Measurements from ENCODE around the gene GFPT1. TPM values are rescaled to one million over a fixed set of nuclear protein-coding genes. Genes with fewer than 3 reads are reported as not detected.

Gene GFPT1
- total RNA-seq, 1 donor from 2014 or later, result 126 TPM

DNA sequence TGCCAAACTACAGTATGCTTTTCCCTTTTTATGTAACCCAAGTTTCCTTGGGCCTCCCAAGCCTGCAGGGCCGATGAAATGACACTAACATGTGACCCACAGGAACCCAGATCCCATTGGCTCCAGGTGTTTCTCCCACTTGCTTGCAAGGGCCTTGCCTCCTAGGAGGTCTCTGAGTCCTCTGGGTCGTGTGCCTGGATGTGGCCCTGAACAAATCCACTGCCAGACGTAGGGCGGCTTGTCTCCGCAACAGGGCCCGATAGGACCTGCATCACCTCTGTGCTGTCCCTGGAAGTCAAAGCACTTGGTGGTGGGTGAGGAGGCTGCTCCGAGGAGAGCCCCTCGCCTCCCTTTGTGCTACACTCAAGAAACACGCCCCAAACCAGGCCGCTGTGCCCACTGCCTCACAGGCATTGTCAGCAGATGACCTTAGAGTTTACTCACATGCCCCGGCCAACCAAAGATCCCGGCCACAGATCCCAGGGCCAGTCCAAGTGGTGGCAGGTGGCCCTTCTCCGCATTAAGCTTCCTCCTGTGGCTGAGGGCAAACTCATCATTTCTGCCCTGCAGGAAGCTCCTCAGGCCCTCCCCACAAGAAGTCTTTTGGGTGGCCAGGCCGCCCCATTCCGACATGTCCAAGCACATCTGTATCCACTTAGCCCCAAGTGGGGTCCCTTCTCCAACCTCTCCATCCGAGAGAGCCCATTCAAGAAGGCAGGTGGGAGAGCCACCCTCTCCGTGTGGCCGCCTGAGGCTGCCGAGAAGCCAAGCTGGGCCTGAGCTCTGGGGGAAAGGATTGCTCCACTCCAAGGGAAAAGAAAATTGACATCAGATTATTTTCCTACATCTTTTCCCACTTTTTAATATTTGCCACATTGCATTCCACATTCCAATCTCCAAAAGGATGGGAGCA lies 76.7 kb downstream of the GFPT1 start:
- peaks cover 3% of the 10 kb centered on the region for H3K4me1 Mint-ChIP-seq (ENCODE audit: low read depth, unreplicated experiment)
- no peaks in the 10 kb centered on the region for H3K79me2 ChIP-seq (ENCODE audit: insufficient read depth, low read length)
- H3K9ac ChIP-seq (ENCODE audit: low read length), result peak overlapping the region; percentile 24
- no peaks in the 10 kb centered on the region for H4K20me1 ChIP-seq (ENCODE audit: insufficient read depth, low read length)
- no peaks in the 10 kb centered on the region for H3K36me3 ChIP-seq (ENCODE audit: insufficient read depth, low read length)
- no peak overlapping the region for H3K4me3 Mint-ChIP-seq (ENCODE audit: unreplicated experiment)
- no peak overlapping the region for H2AFZ ChIP-seq (ENCODE audit: low read depth, low read length)
- H3K9me3 Mint-ChIP-seq (ENCODE audit: unreplicated experiment), result peaks cover 4% of the 10 kb centered on the region
- FAIRE-seq (no peak), DNase-seq (ENCODE audit: low read depth) (no peak)
- no peaks in the 10 kb centered on the region for H3K27me3 ChIP-seq (ENCODE audit: insufficient read depth, low read length)
- no peak overlapping the region for H3K4me3 ChIP-seq (ENCODE audit: insufficient read depth, low read depth, low read length)
- peaks cover 2% of the 10 kb centered on the region for H3K27me3 Mint-ChIP-seq (ENCODE audit: low read depth, unreplicated experiment)
- peak overlapping the region; percentile 14 for H3K4me2 ChIP-seq (ENCODE audit: low read length)
- no peak overlapping the region for H3K27ac Mint-ChIP-seq (ENCODE audit: unreplicated experiment)
- no peak for TF ChIP-seq CTCF (IDR thresholded peaks at IDR 0.05; ENCODE audit: insufficient read depth, low read depth, low read length)
- TF ChIP-seq EZH2 (IDR thresholded peaks at IDR 0.05; ENCODE audit: insufficient read depth, low read length), result no peak
- no peaks in the 10 kb centered on the region for H3K9me3 ChIP-seq (ENCODE audit: insufficient read depth, low read depth, low read length)
- peaks cover 13% of the 10 kb centered on the region for H3K36me3 Mint-ChIP-seq (ENCODE audit: low read depth, unreplicated experiment)
- H3K27ac ChIP-seq (ENCODE audit: low read depth, low read length), result no peak overlapping the region
- H3K4me1 ChIP-seq (ENCODE audit: insufficient read depth, low read length), result peaks cover 23% of the 10 kb centered on the region

DNA sequence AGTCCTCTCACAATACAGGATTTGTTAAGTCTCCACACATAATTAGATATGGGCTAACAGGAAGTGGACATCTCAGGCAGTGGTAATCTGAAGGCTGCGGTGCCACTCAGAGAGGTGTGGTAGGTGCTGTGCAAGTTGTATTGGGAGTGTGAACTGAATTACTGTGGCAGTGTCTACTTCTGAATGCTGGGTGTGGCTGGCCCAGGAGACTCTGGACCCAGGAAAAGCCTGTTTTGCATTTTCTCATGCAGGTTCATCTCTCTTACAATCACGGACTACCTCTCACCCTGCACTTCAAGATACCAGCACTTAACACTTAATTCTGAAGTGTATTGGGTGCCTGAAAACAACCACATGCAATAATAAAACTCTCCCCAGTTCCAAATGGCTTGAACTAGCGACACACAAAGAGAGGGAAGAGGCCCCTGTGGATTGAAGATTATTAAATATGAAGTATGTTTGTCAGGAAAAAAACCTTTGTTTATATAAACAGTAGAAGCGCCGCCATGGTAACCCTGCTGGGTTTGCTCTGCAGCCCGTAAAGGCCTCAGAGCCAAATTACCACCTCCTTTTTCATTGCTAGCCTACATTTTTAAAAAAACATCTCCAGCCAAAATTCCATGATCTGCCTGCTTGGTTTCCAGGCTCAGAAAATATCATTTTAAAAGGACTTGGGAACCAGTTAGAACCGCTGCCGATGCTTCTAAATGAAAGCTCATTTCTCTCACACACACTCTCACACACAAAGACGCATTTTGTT lies 77.5 kb downstream of the GFPT1 start:
- no peak for TF ChIP-seq CTCF (IDR thresholded peaks at IDR 0.05; ENCODE audit: insufficient read depth, low read depth, low read length)
- no peak for TF ChIP-seq EZH2 (IDR thresholded peaks at IDR 0.05; ENCODE audit: insufficient read depth, low read length)
- Histone ChIP-seq H4K20me1 (ENCODE audit: insufficient read depth, low read length) (no peaks in the 10 kb centered on the region), H2AFZ (ENCODE audit: low read depth, low read length) (no peak overlapping the region), H3K4me1 (ENCODE audit: insufficient read depth, low read length) (peaks cover 23% of the 10 kb centered on the region), H3K27ac (ENCODE audit: low read depth, low read length) (no peak overlapping the region), H3K9ac (ENCODE audit: low read length) (peak overlapping the region; percentile 24), H3K4me3 (ENCODE audit: insufficient read depth, low read depth, low read length) (no peak overlapping the region), H3K79me2 (ENCODE audit: insufficient read depth, low read length) (no peaks in the 10 kb centered on the region), H3K9me3 (ENCODE audit: insufficient read depth, low read depth, low read length) (no peaks in the 10 kb centered on the region), H3K4me2 (ENCODE audit: low read length) (peak overlapping the region; percentile 14), H3K27me3 (ENCODE audit: insufficient read depth, low read length) (no peaks in the 10 kb centered on the region), H3K36me3 (ENCODE audit: insufficient read depth, low read length) (no peaks in the 10 kb centered on the region)
- Mint-ChIP-seq H3K27ac (ENCODE audit: unreplicated experiment) (peak overlapping the region; percentile 85), H3K36me3 (ENCODE audit: low read depth, unreplicated experiment) (peaks cover 13% of the 10 kb centered on the region), H3K4me3 (ENCODE audit: unreplicated experiment) (no peak overlapping the region), H3K9me3 (ENCODE audit: unreplicated experiment) (peaks cover 4% of the 10 kb centered on the region), H3K4me1 (ENCODE audit: low read depth, unreplicated experiment) (peaks cover 3% of the 10 kb centered on the region), H3K27me3 (ENCODE audit: low read depth, unreplicated experiment) (peaks cover 2% of the 10 kb centered on the region)
- peak; percentile 18 for DNase-seq (ENCODE audit: low read depth)
- no peak for FAIRE-seq

All from astrocyte (in vitro differentiated cells and primary cell).